SH-SY5Y (cell line): ENCODE results near the gene SPATA16.

Experiments
- GATA2 ChIP-seq: IDR thresholded peaks from 2 replicates; pipeline ENCODE4 v1.6.1; 2011; ENCODE audit warnings: mild to moderate bottlenecking, low read depth, low read length
- GATA3 ChIP-seq: IDR thresholded peaks from 2 replicates; pipeline ENCODE4 v1.6.1; 2011; ENCODE audit warnings: low read depth, mild to moderate bottlenecking, low read length, moderate library complexity

DNA sequence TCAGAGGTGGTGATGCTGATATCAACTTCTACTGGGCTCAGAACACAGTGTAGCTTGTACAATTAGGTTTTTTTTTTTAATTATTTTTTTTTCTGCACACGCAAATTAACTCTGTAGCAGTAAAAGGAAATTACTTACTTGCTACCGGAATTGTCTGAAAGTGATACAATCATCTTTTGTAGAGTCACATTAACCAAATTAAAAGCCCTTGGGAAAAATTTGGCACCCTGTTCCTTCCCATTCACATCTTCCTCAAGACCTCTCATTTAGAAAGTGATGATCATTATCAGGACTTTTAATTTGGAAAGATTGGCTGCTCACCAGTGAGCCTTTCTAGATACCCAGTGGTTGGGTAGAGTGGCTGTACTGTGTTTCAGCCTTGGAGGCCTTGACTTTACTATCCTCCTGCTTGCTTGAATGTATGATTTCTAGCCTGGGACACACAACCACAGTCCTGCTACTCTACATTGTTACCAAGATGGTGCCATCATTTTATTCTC is 232.2 kb downstream of the SPATA16 start:
- TF ChIP-seq GATA2 (no peak), GATA3 (no peak)
